SKM-1 (cell line): ENCODE measurements around the gene TMEM115.

Experiments used
- DNase-seq: peaks from one replicate; lab custom pipeline; 2025; ENCODE audit not compliant: unreplicated experiment; lab: John Stamatoyannopoulos, UW

The TMEM115 gene

GRCh38 chr3:50353245-50354004, 5.9 kb downstream of the TMEM115 start:
- no peak for DNase-seq

- DNase-seq = no peak
These were observed 6.5 kb downstream of the TMEM115 start for GRCh38 chr3:50352781-50353180.

GRCh38 chr3:50351323-50351697, 8.0 kb downstream of the TMEM115 start:
- DNase-seq = no peak

- DNase-seq = peak; percentile 86
These were observed 8.6 kb downstream of the TMEM115 start, which contains the start of the genes CYB561D2 and NPRL2 for GRCh38 chr3:50350527-50351322. CYB561D2 (plus strand) TSS chr3:50350862; CDS start chr3:50351434, 572 bp downstream. NPRL2 (minus strand) TSS chr3:50350775; CDS start chr3:50350652, 123 bp downstream.

- no peak for DNase-seq
These were observed 9.2 kb downstream of the TMEM115 start for GRCh38 chr3:50350213-50350526.

GRCh38 chr3:50347187-50347813, 12.0 kb downstream of the TMEM115 start:
- no peak for DNase-seq

- DNase-seq = no peak
These were observed 13.6 kb downstream of the TMEM115 start, which contains the start of gene ZMYND10 for GRCh38 chr3:50345586-50346234. ZMYND10 (minus strand) TSS chr3:50345732; CDS start chr3:50345579, 153 bp downstream.

- no peak for DNase-seq
These were observed 14.3 kb downstream of the TMEM115 start for GRCh38 chr3:50345008-50345407.

- no peak for DNase-seq
These were observed 16.3 kb downstream of the TMEM115 start for GRCh38 chr3:50342813-50343633.

GRCh38 chr3:50341996-50342650, 17.2 kb downstream of the TMEM115 start:
- DNase-seq = no peak

GRCh38 chr3:50341537-50341936, 17.8 kb downstream of the TMEM115 start:
- no peak for DNase-seq

GRCh38 chr3:50340448-50341329, 18.6 kb downstream of the TMEM115 start, which contains the start of gene RASSF1:
RASSF1 (minus strand) TSS chr3:50340836; CDS start chr3:50340805, 31 bp downstream.
- peak; percentile 89 for DNase-seq

GRCh38 chr3:50340147-50340447, 19.2 kb downstream of the TMEM115 start:
- DNase-seq = no peak

GRCh38 chr3:50339485-50340146, 19.7 kb downstream of the TMEM115 start:
- no peak for DNase-seq

- peak; percentile 46 for DNase-seq
These were observed 20.4 kb downstream of the TMEM115 start for GRCh38 chr3:50338965-50339364.

- DNase-seq = peak; percentile 96
These were observed 22.0 kb downstream of the TMEM115 start for GRCh38 chr3:50337175-50337861.

- DNase-seq = no peak
These were observed 22.7 kb downstream of the TMEM115 start for GRCh38 chr3:50336452-50337174.
